Upper lobe of right lung (tissue), 1 donor: Measurements from ENCODE around the gene RAB3IL1. TPM values are rescaled to one million over a fixed set of nuclear protein-coding genes. Genes with fewer than 3 reads are reported as not detected.
"Not testable (repeated sequence)": the region's sequence is repeated elsewhere in the genome, so short reads cannot be mapped to it uniquely, and the experiment has no call there.

Experiments
- ATAC-seq: fragments of 200-7000 bp; cut with Tn5 transposase; one replicate; pipeline ENCODE4 v1.9.1; 2020; ENCODE audit warnings: mild to moderate bottlenecking, moderate library complexity
- DNase-seq: peaks from one replicate; pipeline ENCODE4 v3.0.0-alpha.2; 2020
- H3K27ac ChIP-seq: fragments of 200-600 bp; one replicate; pipeline ENCODE4 v1.8.0; 2022
- H3K27me3 ChIP-seq: fragments of 200-600 bp; one replicate; pipeline ENCODE4 v1.8.0; 2022; ENCODE audit warnings: mild to moderate bottlenecking
- H3K36me3 ChIP-seq: fragments of 200-600 bp; one replicate; pipeline ENCODE4 v1.8.0; 2022
- H3K4me1 ChIP-seq: fragments of 200-600 bp; one replicate; pipeline ENCODE4 v1.8.0; 2022
- H3K4me3 ChIP-seq: fragments of 200-600 bp; one replicate; pipeline ENCODE4 v1.8.0; 2022; ENCODE audit warnings: mild to moderate bottlenecking
- H3K9me3 ChIP-seq: fragments of 200-600 bp; one replicate; pipeline ENCODE4 v1.8.0; 2022
- CTCF ChIP-seq: fragments of 200-600 bp; IDR thresholded peaks from one replicate; pipeline ENCODE4 v1.8.0; 2022; ENCODE audit warnings: antibody characterized with exemption
- intact Hi-C: fragments of 100-400 bp; cut with DNase I; formaldehyde crosslinking; loops from one replicate; pipeline ENCODE4 v1.11.0; 2022
- long read RNA-seq: library from polyadenylated mRNA; unstranded; transcript quantifications from one replicate; pipeline ENCODE4 v2.0.0, GENCODE V29; 2021
- total RNA-seq: library from RNA; stranded (reverse); fragmentation: NEBNext Ultra II Directional; extraction: Animal tissue kit (Norgen Biotek cat#: 25700); gene quantifications from one replicate; pipeline ENCODE4 v1.2.1, GENCODE V29; 2021
- donor health status: DM: no; HTN: yes; CAD: no; lungs with severe emphysema.

The RAB3IL1 gene
- 10.6 TPM for total RNA-seq
- long read RNA-seq, transcript RAB3IL1-202 (10 exons, 2,284 nt) = major isoform, 14 of 18 reads
- long read RNA-seq, partial matches to known transcripts = 2 of 18 reads
- long read RNA-seq, other reads (novel, unspliced or antisense) = 1 of 18 reads

- peak within 1 kb of the TSS; percentile 58 for H3K27ac ChIP-seq
- no peaks in the 10 kb centered on the region for H3K36me3 ChIP-seq
Observed at GRCh38 chr11:61917334-61918109, at the start of gene RAB3IL1. TSS of gene RAB3IL1 (minus strand) at chr11:61917566. CDS start at chr11:61917367, 199 bp downstream.

GRCh38 chr11:61966734-61967115, 49.4 kb upstream of the RAB3IL1 start:
- peak overlapping the region; percentile 98 for H3K27ac ChIP-seq
- ATAC-seq (no peak), DNase-seq (peak; percentile 70)
- peak overlapping the region; percentile 99 for H3K4me3 ChIP-seq
- no peak for TF ChIP-seq CTCF
- no peaks in the 10 kb centered on the region for H3K9me3 ChIP-seq
- peaks cover 32% of the 10 kb centered on the region for H3K36me3 ChIP-seq
- intact Hi-C loops = no loop called here
- no peaks in the 10 kb centered on the region for H3K27me3 ChIP-seq
- H3K4me1 ChIP-seq = peaks cover 54% of the 10 kb centered on the region

More at GRCh38 chr11:61917334-61918109, at the start of gene RAB3IL1:
- Histone ChIP-seq H3K27me3 (peaks cover 5% of the 10 kb centered on the region), H3K4me1 (peaks cover 12% of the 10 kb centered on the region), H3K9me3 (no peaks in the 10 kb centered on the region), H3K4me3 (peak within 1 kb of the TSS; percentile 57)
- intact Hi-C loops = no loop called here
- DNase-seq (peak; percentile 77), ATAC-seq (peak; percentile 82)
- TF ChIP-seq CTCF = no peak

GRCh38 chr11:61964666-61965271, 47.4 kb upstream of the RAB3IL1 start:
- H3K36me3 ChIP-seq = peaks cover 36% of the 10 kb centered on the region
- H3K27ac ChIP-seq = peak overlapping the region; percentile 98
- H3K9me3 ChIP-seq, ATAC-seq, intact Hi-C loops, H3K27me3 ChIP-seq: not testable (repeated sequence)
- peak overlapping the region; percentile 99 for H3K4me3 ChIP-seq
- peak; percentile 71 for DNase-seq
- H3K4me1 ChIP-seq = peaks cover 37% of the 10 kb centered on the region

GRCh38 chr11:61964058-61964665, 46.8 kb upstream of the RAB3IL1 start:
- Histone ChIP-seq H3K36me3 (peaks cover 37% of the 10 kb centered on the region), H3K9me3 (no peaks in the 10 kb centered on the region), H3K4me1 (peaks cover 31% of the 10 kb centered on the region), H3K27ac (peak overlapping the region; percentile 98), H3K4me3 (peak overlapping the region; percentile 99), H3K27me3 (no peaks in the 10 kb centered on the region)
- DNase-seq (no peak), ATAC-seq (no peak)
- TF ChIP-seq CTCF = no peak
- intact Hi-C loops = no loop called here

- peak overlapping the region; percentile 99 for H3K4me3 ChIP-seq
- no peaks in the 10 kb centered on the region for H3K27me3 ChIP-seq
- intact Hi-C loops = no loop called here
- TF ChIP-seq CTCF = no peak
- no peaks in the 10 kb centered on the region for H3K9me3 ChIP-seq
- ATAC-seq = peak; percentile 19
- peak; percentile 62 for DNase-seq
- H3K27ac ChIP-seq = peak overlapping the region; percentile 98
- peaks cover 27% of the 10 kb centered on the region for H3K4me1 ChIP-seq
- H3K36me3 ChIP-seq = peaks cover 37% of the 10 kb centered on the region
Observed at GRCh38 chr11:61963282-61964057, 46.1 kb upstream of the RAB3IL1 start.
